ENCODE measurements around the gene MORN5.

MORN5 gene

DNA sequence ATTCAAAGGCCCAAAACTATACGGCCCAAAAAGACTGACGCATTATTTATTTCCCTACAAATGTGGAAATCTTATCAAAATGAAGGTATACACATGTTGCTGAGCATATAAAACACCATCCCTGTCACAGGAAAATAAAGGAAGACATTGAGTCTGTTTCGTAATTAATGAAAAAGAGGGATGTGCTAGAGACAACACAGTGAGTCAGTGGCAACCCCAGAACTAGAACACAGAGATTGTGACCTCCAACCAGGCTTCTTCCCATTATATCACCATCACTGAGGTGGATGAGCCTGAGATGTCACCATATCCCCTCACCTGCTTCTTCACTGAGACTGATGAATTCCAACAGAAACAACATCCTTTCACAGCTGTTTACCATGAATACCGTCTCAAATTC is 3.9 kb upstream of the MORN5 start:
- no peak for ATAC-seq
- TF ChIP-seq CSDC2 (CRISPR knock-in tag; IDR thresholded peaks at IDR 0.05): no peak
- no peak for TF ChIP-seq BACH2 (CRISPR knock-in tag; IDR thresholded peaks at IDR 0.05; ENCODE audit: borderline replicate concordance)
- no peak for TF ChIP-seq ISL1 (CRISPR knock-in tag; IDR thresholded peaks at IDR 0.05)

DNA sequence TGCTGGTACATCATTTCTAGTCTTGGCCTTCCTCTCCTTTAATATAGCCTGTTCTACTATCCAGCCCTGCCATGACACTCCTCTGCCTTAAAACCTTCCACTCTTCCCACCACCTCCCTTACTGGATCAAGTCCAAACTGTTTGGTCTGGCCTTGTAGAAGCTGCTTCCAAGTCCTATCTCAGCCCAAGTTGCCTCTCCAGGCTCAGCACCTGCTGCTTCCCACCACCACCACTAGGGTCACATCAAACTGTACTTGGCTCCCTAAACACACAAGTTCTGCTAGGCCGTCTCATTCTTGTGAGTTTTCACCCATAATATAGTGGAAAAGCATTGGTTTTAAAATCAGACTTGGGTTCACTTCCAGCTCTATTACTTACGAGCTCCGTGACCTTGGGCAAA is 1.5 kb upstream of the MORN5 start:
- peak; percentile 48 for ATAC-seq
- TF ChIP-seq, protein P1, sequence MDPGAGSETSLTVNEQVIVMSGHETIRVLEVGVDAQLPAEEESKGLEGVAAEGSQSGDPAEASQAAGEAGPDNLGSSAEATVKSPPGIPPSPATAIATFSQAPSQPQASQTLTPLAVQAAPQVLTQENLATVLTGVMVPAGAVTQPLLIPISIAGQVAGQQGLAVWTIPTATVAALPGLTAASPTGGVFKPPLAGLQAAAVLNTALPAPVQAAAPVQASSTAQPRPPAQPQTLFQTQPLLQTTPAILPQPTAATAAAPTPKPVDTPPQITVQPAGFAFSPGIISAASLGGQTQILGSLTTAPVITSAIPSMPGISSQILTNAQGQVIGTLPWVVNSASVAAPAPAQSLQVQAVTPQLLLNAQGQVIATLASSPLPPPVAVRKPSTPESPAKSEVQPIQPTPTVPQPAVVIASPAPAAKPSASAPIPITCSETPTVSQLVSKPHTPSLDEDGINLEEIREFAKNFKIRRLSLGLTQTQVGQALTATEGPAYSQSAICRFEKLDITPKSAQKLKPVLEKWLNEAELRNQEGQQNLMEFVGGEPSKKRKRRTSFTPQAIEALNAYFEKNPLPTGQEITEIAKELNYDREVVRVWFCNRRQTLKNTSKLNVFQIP (CRISPR knock-in tag; IDR thresholded peaks at IDR 0.05; ENCODE audit: borderline replicate concordance, low read depth): no peak
- TF ChIP-seq OSR1 (CRISPR knock-in tag; IDR thresholded peaks at IDR 0.05) (no peak), ZFP3 (CRISPR knock-in tag; IDR thresholded peaks at IDR 0.05) (no peak), ZC3H10 (CRISPR knock-in tag; IDR thresholded peaks at IDR 0.05) (no peak), CSDC2 (CRISPR knock-in tag; IDR thresholded peaks at IDR 0.05) (no peak)

DNA sequence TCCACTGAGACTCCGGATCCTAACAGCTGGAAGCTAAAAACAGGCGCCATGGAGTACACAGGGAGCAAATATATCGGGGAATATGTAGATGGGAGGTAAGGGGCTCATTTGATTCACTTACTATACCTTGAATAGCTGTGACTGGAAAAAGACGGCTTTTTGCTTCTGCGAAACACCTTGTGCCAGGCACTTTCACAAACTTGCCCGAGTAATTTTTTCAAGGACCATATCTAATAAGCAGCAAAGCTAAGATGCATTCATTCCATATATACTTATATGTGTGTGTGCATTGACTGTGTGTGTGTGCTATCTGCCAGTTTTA is 178 bp downstream of the MORN5 start:
- no peak for TF ChIP-seq TCF4 (CRISPR knock-in tag; IDR thresholded peaks at IDR 0.05; ENCODE audit: borderline replicate concordance)
- TF ChIP-seq GLIS3 (CRISPR knock-in tag; IDR thresholded peaks at IDR 0.05): no peak
- TF ChIP-seq, protein P2, sequence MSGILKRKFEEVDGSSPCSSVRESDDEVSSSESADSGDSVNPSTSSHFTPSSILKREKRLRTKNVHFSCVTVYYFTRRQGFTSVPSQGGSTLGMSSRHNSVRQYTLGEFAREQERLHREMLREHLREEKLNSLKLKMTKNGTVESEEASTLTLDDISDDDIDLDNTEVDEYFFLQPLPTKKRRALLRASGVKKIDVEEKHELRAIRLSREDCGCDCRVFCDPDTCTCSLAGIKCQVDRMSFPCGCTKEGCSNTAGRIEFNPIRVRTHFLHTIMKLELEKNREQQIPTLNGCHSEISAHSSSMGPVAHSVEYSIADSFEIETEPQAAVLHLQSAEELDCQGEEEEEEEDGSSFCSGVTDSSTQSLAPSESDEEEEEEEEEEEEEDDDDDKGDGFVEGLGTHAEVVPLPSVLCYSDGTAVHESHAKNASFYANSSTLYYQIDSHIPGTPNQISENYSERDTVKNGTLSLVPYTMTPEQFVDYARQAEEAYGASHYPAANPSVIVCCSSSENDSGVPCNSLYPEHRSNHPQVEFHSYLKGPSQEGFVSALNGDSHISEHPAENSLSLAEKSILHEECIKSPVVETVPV (CRISPR knock-in tag; IDR thresholded peaks at IDR 0.05): no peak
- no peak for TF ChIP-seq ESRRG (CRISPR knock-in tag; IDR thresholded peaks at IDR 0.05)
- TF ChIP-seq, protein P3, sequence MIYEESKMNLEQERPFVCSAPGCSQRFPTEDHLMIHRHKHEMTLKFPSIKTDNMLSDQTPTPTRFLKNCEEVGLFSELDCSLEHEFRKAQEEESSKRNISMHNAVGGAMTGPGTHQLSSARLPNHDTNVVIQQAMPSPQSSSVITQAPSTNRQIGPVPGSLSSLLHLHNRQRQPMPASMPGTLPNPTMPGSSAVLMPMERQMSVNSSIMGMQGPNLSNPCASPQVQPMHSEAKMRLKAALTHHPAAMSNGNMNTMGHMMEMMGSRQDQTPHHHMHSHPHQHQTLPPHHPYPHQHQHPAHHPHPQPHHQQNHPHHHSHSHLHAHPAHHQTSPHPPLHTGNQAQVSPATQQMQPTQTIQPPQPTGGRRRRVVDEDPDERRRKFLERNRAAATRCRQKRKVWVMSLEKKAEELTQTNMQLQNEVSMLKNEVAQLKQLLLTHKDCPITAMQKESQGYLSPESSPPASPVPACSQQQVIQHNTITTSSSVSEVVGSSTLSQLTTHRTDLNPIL (CRISPR knock-in tag; IDR thresholded peaks at IDR 0.05; ENCODE audit: low read depth): no peak
- TF ChIP-seq SNAI2 (CRISPR knock-in tag; IDR thresholded peaks at IDR 0.05): no peak
- TF ChIP-seq ZNF565 (CRISPR knock-in tag; conservative IDR thresholded peaks at IDR 0.05; ENCODE audit: low read depth): no peak
- TF ChIP-seq CSDC2 (CRISPR knock-in tag; IDR thresholded peaks at IDR 0.05): no peak
- TF ChIP-seq TOX (CRISPR knock-in tag; IDR thresholded peaks at IDR 0.05; ENCODE audit: borderline replicate concordance): no peak
- TF ChIP-seq ZNF8 (CRISPR knock-in tag; IDR thresholded peaks at IDR 0.05): no peak
- no peak for TF ChIP-seq ZNF70 (CRISPR knock-in tag; IDR thresholded peaks at IDR 0.05)
- TF ChIP-seq ISL1 (CRISPR knock-in tag; IDR thresholded peaks at IDR 0.05): no peak
- no peak for TF ChIP-seq ZC3H10 (CRISPR knock-in tag; IDR thresholded peaks at IDR 0.05)
- no peak for TF ChIP-seq ARNTL (CRISPR knock-in tag; IDR thresholded peaks at IDR 0.05; ENCODE audit: borderline replicate concordance, low read depth)
- no peak for TF ChIP-seq PPARA (CRISPR knock-in tag; IDR thresholded peaks at IDR 0.05; ENCODE audit: borderline replicate concordance)
- TF ChIP-seq BACH2 (CRISPR knock-in tag; IDR thresholded peaks at IDR 0.05; ENCODE audit: borderline replicate concordance): no peak
- TF ChIP-seq, protein P1 (CRISPR knock-in tag; IDR thresholded peaks at IDR 0.05; ENCODE audit: borderline replicate concordance, low read depth): no peak
- TF ChIP-seq, protein P4, sequence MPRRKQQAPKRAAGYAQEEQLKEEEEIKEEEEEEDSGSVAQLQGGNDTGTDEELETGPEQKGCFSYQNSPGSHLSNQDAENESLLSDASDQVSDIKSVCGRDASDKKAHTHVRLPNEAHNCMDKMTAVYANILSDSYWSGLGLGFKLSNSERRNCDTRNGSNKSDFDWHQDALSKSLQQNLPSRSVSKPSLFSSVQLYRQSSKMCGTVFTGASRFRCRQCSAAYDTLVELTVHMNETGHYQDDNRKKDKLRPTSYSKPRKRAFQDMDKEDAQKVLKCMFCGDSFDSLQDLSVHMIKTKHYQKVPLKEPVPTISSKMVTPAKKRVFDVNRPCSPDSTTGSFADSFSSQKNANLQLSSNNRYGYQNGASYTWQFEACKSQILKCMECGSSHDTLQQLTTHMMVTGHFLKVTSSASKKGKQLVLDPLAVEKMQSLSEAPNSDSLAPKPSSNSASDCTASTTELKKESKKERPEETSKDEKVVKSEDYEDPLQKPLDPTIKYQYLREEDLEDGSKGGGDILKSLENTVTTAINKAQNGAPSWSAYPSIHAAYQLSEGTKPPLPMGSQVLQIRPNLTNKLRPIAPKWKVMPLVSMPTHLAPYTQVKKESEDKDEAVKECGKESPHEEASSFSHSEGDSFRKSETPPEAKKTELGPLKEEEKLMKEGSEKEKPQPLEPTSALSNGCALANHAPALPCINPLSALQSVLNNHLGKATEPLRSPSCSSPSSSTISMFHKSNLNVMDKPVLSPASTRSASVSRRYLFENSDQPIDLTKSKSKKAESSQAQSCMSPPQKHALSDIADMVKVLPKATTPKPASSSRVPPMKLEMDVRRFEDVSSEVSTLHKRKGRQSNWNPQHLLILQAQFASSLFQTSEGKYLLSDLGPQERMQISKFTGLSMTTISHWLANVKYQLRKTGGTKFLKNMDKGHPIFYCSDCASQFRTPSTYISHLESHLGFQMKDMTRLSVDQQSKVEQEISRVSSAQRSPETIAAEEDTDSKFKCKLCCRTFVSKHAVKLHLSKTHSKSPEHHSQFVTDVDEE (CRISPR knock-in tag; IDR thresholded peaks at IDR 0.05): no peak
- TF ChIP-seq, protein P5, sequence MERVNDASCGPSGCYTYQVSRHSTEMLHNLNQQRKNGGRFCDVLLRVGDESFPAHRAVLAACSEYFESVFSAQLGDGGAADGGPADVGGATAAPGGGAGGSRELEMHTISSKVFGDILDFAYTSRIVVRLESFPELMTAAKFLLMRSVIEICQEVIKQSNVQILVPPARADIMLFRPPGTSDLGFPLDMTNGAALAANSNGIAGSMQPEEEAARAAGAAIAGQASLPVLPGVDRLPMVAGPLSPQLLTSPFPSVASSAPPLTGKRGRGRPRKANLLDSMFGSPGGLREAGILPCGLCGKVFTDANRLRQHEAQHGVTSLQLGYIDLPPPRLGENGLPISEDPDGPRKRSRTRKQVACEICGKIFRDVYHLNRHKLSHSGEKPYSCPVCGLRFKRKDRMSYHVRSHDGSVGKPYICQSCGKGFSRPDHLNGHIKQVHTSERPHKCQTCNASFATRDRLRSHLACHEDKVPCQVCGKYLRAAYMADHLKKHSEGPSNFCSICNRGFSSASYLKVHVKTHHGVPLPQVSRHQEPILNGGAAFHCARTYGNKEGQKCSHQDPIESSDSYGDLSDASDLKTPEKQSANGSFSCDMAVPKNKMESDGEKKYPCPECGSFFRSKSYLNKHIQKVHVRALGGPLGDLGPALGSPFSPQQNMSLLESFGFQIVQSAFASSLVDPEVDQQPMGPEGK (CRISPR knock-in tag; IDR thresholded peaks at IDR 0.05; ENCODE audit: borderline replicate concordance): no peak

More for the DNA sequence above, 178 bp downstream of the MORN5 start:
- no peak; the same call in 2 of the 3 replicates for ATAC-seq

Measured in SK-N-SH treated with all-trans-retinoic acid at 6 μM for 48 hours (cell line).